Naive thymus-derived CD4-positive, alpha-beta T cell (primary cell): Measurements from ENCODE around the gene RPGRIP1L. TPM values are rescaled to one million over a fixed set of nuclear protein-coding genes. Genes with fewer than 3 reads are reported as not detected.

Experiments
- ATAC-seq: fragments of 150-1000 bp; cut with Tn5 transposase; 2 replicates; pipeline ENCODE4 v1.10.0; 2021; ENCODE audit warnings: mild to moderate bottlenecking, moderate library complexity
- CTCF ChIA-PET: fragments of 350-600 bp; sonication (Branson Sonifier 250); formaldehyde crosslinking; loops from one replicate; lab custom pipeline; 2021; ENCODE audit warnings: antibody characterized with exemption; lab: Charles Lee
- POLR2A ChIA-PET: fragments of 350-600 bp; sonication (Branson Sonifier 250); formaldehyde crosslinking; loops from one replicate; lab custom pipeline; 2021; ENCODE audit warnings: antibody characterized with exemption, inconsistent platforms; lab: Charles Lee
- DNase-seq, 9 donors: peaks; one replicate each; pipeline versions ENCODE4 v3.0.0 to v3.0.0-alpha.2; 2020 to 2022; ENCODE audit warnings: mixed read lengths in 1 of 9
- H3K27ac ChIP-seq: one replicate; pipeline ENCODE4 v1.7.0; 2013; ENCODE audit warnings: mild to moderate bottlenecking, low read depth, low read length, moderate library complexity
- H3K27me3 ChIP-seq, 2 donors: one replicate each; pipeline ENCODE4 v1.7.0; 2013; ENCODE audit warnings: low read length in 2 of 2, mild to moderate bottlenecking in 2 of 2, moderate library complexity in 2 of 2; ENCODE audit not compliant: control insufficient read depth in 2 of 2, insufficient read depth in 2 of 2
- H3K36me3 ChIP-seq, 3 experiments: 1 replicate in 2 of 3; 2 replicates in 1 of 3; pipeline ENCODE4 v1.7.0; 2013; ENCODE audit warnings: low read length in 3 of 3, mild to moderate bottlenecking in 3 of 3, moderate library complexity in 1 of 3; ENCODE audit not compliant: insufficient read depth in 3 of 3, control insufficient read depth in 2 of 3
- H3K4me1 ChIP-seq, 2 donors: one replicate each; pipeline ENCODE4 v1.7.0; 2013; ENCODE audit warnings: low read length in 2 of 2, mild to moderate bottlenecking in 2 of 2, moderate library complexity in 1 of 2; ENCODE audit not compliant: control insufficient read depth in 2 of 2, insufficient read depth in 2 of 2
- H3K4me3 ChIP-seq: 2 replicates; pipeline ENCODE4 v1.7.0; 2013; ENCODE audit warnings: mild to moderate bottlenecking, low read length
- H3K9me3 ChIP-seq, 3 experiments: 1 replicate in 2 of 3; 2 replicates in 1 of 3; pipeline ENCODE4 v1.7.0; 2013; ENCODE audit warnings: low read length in 3 of 3; ENCODE audit not compliant: control insufficient read depth in 2 of 3
- H3K27ac Mint-ChIP-seq, 9 donors: one replicate each; pipeline ENCODE4 v1.8.0; 2020 to 2022; ENCODE audit warnings: mixed read lengths in 9 of 9, mild to moderate bottlenecking in 8 of 9, moderate library complexity in 5 of 9, inconsistent platforms in 2 of 9
- H3K27me3 Mint-ChIP-seq, 5 donors: one replicate each; pipeline ENCODE4 v1.8.0; 2021 to 2022; ENCODE audit warnings: mixed read lengths in 5 of 5, mild to moderate bottlenecking in 1 of 5
- H3K36me3 Mint-ChIP-seq, 5 donors: one replicate each; pipeline ENCODE4 v1.8.0; 2020 to 2022; ENCODE audit warnings: mixed read lengths in 5 of 5, mild to moderate bottlenecking in 3 of 5, inconsistent platforms in 1 of 5
- H3K4me1 Mint-ChIP-seq, 7 donors: one replicate each; pipeline ENCODE4 v1.8.0; 2020 to 2022; ENCODE audit warnings: mixed read lengths in 7 of 7, mild to moderate bottlenecking in 3 of 7, inconsistent platforms in 1 of 7
- H3K4me3 Mint-ChIP-seq, 10 donors: one replicate each; pipeline ENCODE4 v1.8.0; 2020 to 2022; ENCODE audit warnings: mild to moderate bottlenecking in 10 of 10, mixed read lengths in 10 of 10, moderate library complexity in 6 of 10, inconsistent platforms in 2 of 10
- H3K9me3 Mint-ChIP-seq, 11 donors: one replicate each; pipeline ENCODE4 v1.8.0; 2020 to 2022; ENCODE audit warnings: mixed read lengths in 11 of 11, mild to moderate bottlenecking in 4 of 11, inconsistent platforms in 1 of 11, moderate library complexity in 1 of 11
- intact Hi-C, 2 donors: fragments of 100-400 bp; cut with micrococcal nuclease; formaldehyde crosslinking; loops; one replicate each; pipeline ENCODE4 v1.15.1; 2023
- polyA plus RNA-seq, 2 donors: library from polyadenylated mRNA; unstranded; fragments of 300-500 nt; fragmentation: Illumina TruSeq; gene quantifications; one replicate each; pipeline ENCODE4 v1.2.3, GENCODE V29; 2021
- total RNA-seq, 6 experiments: library from RNA in 5 of 6; stranded (reverse) in 5 of 6; gene quantifications; 1 replicate in 5 of 6; 2 replicates in 1 of 6; pipeline ENCODE4 v1.2.3 and lab custom pipeline; 2021 to 2026

Gene RPGRIP1L
- total and polyA plus RNA-seq, 7 experiments from 2014 or later: 1.8 to 6.1 (median 3.4) TPM

- peaks cover 0 to 2% (median 0%) of the 10 kb centered on the region in 5 donors for H3K27me3 Mint-ChIP-seq
- H3K27ac Mint-ChIP-seq: peak overlapping the region in 1 of 9 donors; percentile 36
- DNase-seq (no peak), ATAC-seq (no peak)
- POLR2A ChIA-PET: no interaction called here
- H3K36me3 Mint-ChIP-seq: peaks cover 0 to 13% (median 7%) of the 10 kb centered on the region in 5 donors
- H3K4me3 Mint-ChIP-seq: no peak overlapping the region
- intact Hi-C loops: no loop called here
- peaks cover 8 to 26% (median 18%) of the 10 kb centered on the region in 11 donors for H3K9me3 Mint-ChIP-seq
- no peaks in the 10 kb centered on the region for H3K4me1 ChIP-seq
- peaks cover 0 to 21% (median 0%) of the 10 kb centered on the region in 3 experiments for H3K9me3 ChIP-seq
- no peak overlapping the region for H3K4me3 ChIP-seq
- CTCF ChIA-PET: interaction anchor here (0.7 kb wide), 1 partner anchor 473 kb away, joined by 3 read pairs; no protein-coding TSS in a partner anchor
- H3K4me1 Mint-ChIP-seq: no peaks in the 10 kb centered on the region
- H3K36me3 ChIP-seq: no peaks in the 10 kb centered on the region
- H3K27me3 ChIP-seq: no peaks in the 10 kb centered on the region
- H3K27ac ChIP-seq: no peak overlapping the region
Measured at GRCh38 chr16:53576210-53576609, 127.4 kb downstream of the RPGRIP1L start.

GRCh38 chr16:53571763-53572162, 131.9 kb downstream of the RPGRIP1L start:
- Mint-ChIP-seq H3K9me3 (peaks cover 12 to 36% (median 26%) of the 10 kb centered on the region in 11 donors), H3K4me1 (no peaks in the 10 kb centered on the region), H3K27me3 (peaks cover 0 to 9% (median 5%) of the 10 kb centered on the region in 5 donors), H3K27ac (no peak overlapping the region), H3K36me3 (peaks cover 2 to 18% (median 11%) of the 10 kb centered on the region in 5 donors), H3K4me3 (no peak overlapping the region)
- no peak for DNase-seq
- no peak for ATAC-seq
- Histone ChIP-seq H3K9me3 (peaks cover 0 to 21% (median 0%) of the 10 kb centered on the region in 3 experiments), H3K27ac (no peak overlapping the region), H3K36me3 (no peaks in the 10 kb centered on the region), H3K4me3 (no peak overlapping the region), H3K4me1 (no peaks in the 10 kb centered on the region), H3K27me3 (no peaks in the 10 kb centered on the region)
- POLR2A ChIA-PET: no interaction called here
- intact Hi-C loops: no loop called here
- CTCF ChIA-PET: no interaction called here

- no peak for ATAC-seq
- ChIA-PET CTCF (no interaction called here), POLR2A (interaction anchor here (0.7 kb wide), 1 partner anchor 838 kb away, joined by 3 read pairs; no protein-coding TSS in a partner anchor)
Measured at GRCh38 chr16:53566552-53567245, 137.0 kb downstream of the RPGRIP1L start.

DNA sequence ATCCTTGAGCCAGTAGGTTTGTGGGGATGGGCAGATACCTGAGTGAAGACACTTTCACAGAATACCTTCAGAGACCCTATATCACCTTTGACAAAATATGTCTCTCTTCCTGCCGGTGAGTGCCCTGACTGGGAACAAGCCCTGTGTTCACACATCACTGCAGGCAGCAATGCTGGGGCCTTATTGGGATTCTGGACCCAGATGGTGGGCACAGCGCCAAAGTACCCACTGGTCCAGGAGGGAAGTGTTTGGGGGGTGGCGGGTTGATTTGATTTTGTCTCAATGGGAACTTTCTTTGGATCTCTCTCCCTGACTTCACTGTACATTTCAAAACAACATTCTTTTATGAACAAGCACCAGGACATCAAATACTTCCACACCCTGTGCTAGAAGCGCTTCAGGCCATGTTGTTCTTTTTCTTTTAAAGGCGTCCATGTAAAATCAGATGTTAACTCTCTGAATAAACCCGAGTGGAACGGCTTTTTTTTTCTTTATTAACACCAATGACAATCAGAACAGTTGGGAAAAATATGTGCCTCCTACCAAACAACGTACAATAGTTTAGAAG, 138.3 kb downstream of the RPGRIP1L start:
- Histone ChIP-seq H3K4me3 (no peak overlapping the region), H3K9me3 (no peaks in the 10 kb centered on the region), H3K36me3 (no peaks in the 10 kb centered on the region), H3K4me1 (no peaks in the 10 kb centered on the region), H3K27me3 (no peaks in the 10 kb centered on the region), H3K27ac (no peak overlapping the region)
- Mint-ChIP-seq H3K27me3 (peaks cover 0 to 9% (median 8%) of the 10 kb centered on the region in 5 donors), H3K27ac (no peak overlapping the region), H3K36me3 (no peaks in the 10 kb centered on the region), H3K4me3 (no peak overlapping the region), H3K9me3 (peaks cover 0 to 4% (median 0%) of the 10 kb centered on the region in 11 donors), H3K4me1 (no peaks in the 10 kb centered on the region)
- ATAC-seq (no peak), DNase-seq (no peak)
- intact Hi-C loops: no loop called here
- ChIA-PET POLR2A (no interaction called here), CTCF (no interaction called here)

More at GRCh38 chr16:53566552-53567245, 137.0 kb downstream of the RPGRIP1L start:
- Mint-ChIP-seq H3K9me3 (peaks cover 7 to 16% (median 11%) of the 10 kb centered on the region in 11 donors), H3K4me1 (no peaks in the 10 kb centered on the region), H3K36me3 (peaks cover 0 to 10% (median 8%) of the 10 kb centered on the region in 5 donors), H3K27me3 (peaks cover 0 to 9% (median 8%) of the 10 kb centered on the region in 5 donors), H3K27ac (no peak overlapping the region), H3K4me3 (no peak overlapping the region)
- intact Hi-C loops: no loop called here
- Histone ChIP-seq H3K4me3 (no peak overlapping the region), H3K27me3 (no peaks in the 10 kb centered on the region), H3K27ac (no peak overlapping the region), H3K4me1 (no peaks in the 10 kb centered on the region), H3K36me3 (no peaks in the 10 kb centered on the region), H3K9me3 (peaks cover 0 to 5% (median 0%) of the 10 kb centered on the region in 3 experiments)
- DNase-seq: no peak

DNA sequence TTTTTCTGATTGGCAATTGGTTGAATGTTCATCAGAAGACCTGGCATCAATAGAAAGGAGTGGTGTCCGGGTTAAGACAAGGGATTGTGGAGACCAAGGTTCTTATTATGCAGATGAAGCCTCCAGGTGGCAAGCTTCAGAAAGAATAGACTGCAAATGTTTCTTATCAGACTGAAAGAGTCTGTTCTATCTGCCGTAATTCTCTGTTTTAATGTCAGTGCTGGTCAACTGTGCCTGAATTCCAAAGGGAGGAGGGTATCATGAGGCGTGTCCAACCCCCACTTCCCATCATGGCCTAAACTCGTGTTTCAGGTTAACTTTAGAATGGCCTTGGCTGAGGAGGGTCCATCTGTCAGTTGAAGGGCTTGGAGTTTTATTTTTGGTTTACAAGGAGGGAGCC, 140.2 kb downstream of the RPGRIP1L start:
- CTCF ChIA-PET: no interaction called here
- no peak for ATAC-seq
- POLR2A ChIA-PET: no interaction called here

GRCh38 chr16:53561101-53561888, 142.4 kb downstream of the RPGRIP1L start:
- POLR2A ChIA-PET: no interaction called here
- Mint-ChIP-seq H3K4me3 (no peak overlapping the region), H3K4me1 (no peaks in the 10 kb centered on the region), H3K36me3 (no peaks in the 10 kb centered on the region), H3K9me3 (no peaks in the 10 kb centered on the region), H3K27me3 (peaks cover 0 to 5% (median 0%) of the 10 kb centered on the region in 5 donors), H3K27ac (no peak overlapping the region)
- intact Hi-C loops: no loop called here
- Histone ChIP-seq H3K27ac (no peak overlapping the region), H3K4me1 (no peaks in the 10 kb centered on the region), H3K4me3 (no peak overlapping the region), H3K9me3 (no peaks in the 10 kb centered on the region), H3K36me3 (no peaks in the 10 kb centered on the region), H3K27me3 (no peaks in the 10 kb centered on the region)
- CTCF ChIA-PET: interaction anchor here (2.2 kb wide), 1 partner anchor 11 kb away, joined by 6 read pairs; no protein-coding TSS in a partner anchor
- ATAC-seq: no peak
- DNase-seq: no peak

More for the DNA sequence above, 140.2 kb downstream of the RPGRIP1L start:
- H3K27me3 ChIP-seq: no peaks in the 10 kb centered on the region
- H3K4me3 ChIP-seq: no peak overlapping the region
- DNase-seq: no peak
- no peak overlapping the region for H3K4me3 Mint-ChIP-seq
- no peaks in the 10 kb centered on the region for H3K36me3 Mint-ChIP-seq
- no peaks in the 10 kb centered on the region for H3K36me3 ChIP-seq
- no peaks in the 10 kb centered on the region for H3K4me1 ChIP-seq
- H3K4me1 Mint-ChIP-seq: no peaks in the 10 kb centered on the region
- no peak overlapping the region for H3K27ac ChIP-seq
- H3K27me3 Mint-ChIP-seq: peaks cover 0 to 9% (median 6%) of the 10 kb centered on the region in 5 donors
- no peaks in the 10 kb centered on the region for H3K9me3 ChIP-seq
- H3K9me3 Mint-ChIP-seq: no peaks in the 10 kb centered on the region
- intact Hi-C loops: no loop called here
- H3K27ac Mint-ChIP-seq: no peak overlapping the region
